Spleen (tissue), 7 donors: ENCODE measurements around the gene PALLD.

Experiments
- CTCF ChIP-seq, 11 experiments: fragments of 200-600 bp in 7 of 11; fragments of 450-650 bp in 4 of 11; sonication (generic) in 4 of 11; IDR thresholded peaks in 8 of 11; conservative IDR thresholded peaks in 3 of 11; 1 replicate in 7 of 11; 2 replicates in 4 of 11; pipeline versions ENCODE4 v1.4.0 to v1.8.0; 2016 to 2021; ENCODE audit warnings: antibody characterized with exemption in 11 of 11, inconsistent platforms in 4 of 11, mild to moderate bottlenecking in 1 of 11
- POLR2A ChIP-seq, 3 donors: fragments of 450-650 bp; IDR thresholded peaks; one replicate each; pipeline ENCODE4 v1.5.1; 2017; ENCODE audit warnings: antibody characterized with exemption in 3 of 3, mild to moderate bottlenecking in 1 of 3
- POLR2AphosphoS5 ChIP-seq, 3 donors: sonication (generic); formaldehyde crosslinking; IDR thresholded peaks; one replicate each; pipeline ENCODE4 v1.5.1; 2017; ENCODE audit warnings: antibody characterized with exemption in 3 of 3
- donor health status: DM: no; HTN: no; CAD: no; lungs with moderate emphysema.
- donor health status: DM: no; HTN: no; CAD: no.
- donor health status: DM: no; HTN: no; CAD: no.

GRCh38 chr4:168674866-168675265 is 178.0 kb downstream of the PALLD start:
- no peak for TF ChIP-seq CTCF (IDR thresholded peaks at IDR 0.05 in 8 of 11, conservative IDR thresholded peaks at IDR 0.05 in 3 of 11)
- no peak for TF ChIP-seq POLR2A (IDR thresholded peaks at IDR 0.05)
- no peak for TF ChIP-seq POLR2AphosphoS5 (IDR thresholded peaks at IDR 0.05)
